ENCODE results near the gene KRTAP10-5.

The KRTAP10-5 gene

DNA sequence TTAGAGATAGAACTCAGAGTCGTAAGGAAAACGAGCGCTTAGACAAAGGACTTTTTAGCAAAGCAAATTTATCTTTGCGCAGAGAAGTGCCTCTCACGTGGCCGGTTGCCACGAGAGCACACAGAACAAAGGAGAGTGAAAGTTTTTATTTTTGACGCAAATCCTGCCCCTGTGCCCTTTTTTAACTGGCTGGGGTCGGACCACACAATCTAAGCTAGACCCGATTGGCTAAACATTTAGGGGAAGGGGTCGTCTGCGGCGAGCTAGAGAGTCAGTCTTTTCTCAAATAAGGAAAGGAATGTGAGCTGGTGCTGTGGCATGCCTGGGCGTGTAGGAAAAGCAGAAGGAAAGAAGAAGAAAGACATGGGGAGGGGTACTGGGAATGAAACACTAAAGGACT, 31.5 kb downstream of the KRTAP10-5 start:
- no peak for TF ChIP-seq CTCF (conservative IDR thresholded peaks at IDR 0.05; ENCODE audit: low read length)
- H3K4me3 ChIP-seq (ENCODE audit: low read length), result no peak overlapping the region

GRCh38 chr21:44548381-44548780, 32.0 kb downstream of the KRTAP10-5 start:
- no peak overlapping the region for H3K4me3 ChIP-seq (ENCODE audit: low read length)
- no peak for TF ChIP-seq CTCF (conservative IDR thresholded peaks at IDR 0.05; ENCODE audit: low read length)
- no peak for DNase-seq (ENCODE audit: low read depth)

More for the DNA sequence above, 31.5 kb downstream of the KRTAP10-5 start:
- no peak for DNase-seq (ENCODE audit: low read depth)

DNA sequence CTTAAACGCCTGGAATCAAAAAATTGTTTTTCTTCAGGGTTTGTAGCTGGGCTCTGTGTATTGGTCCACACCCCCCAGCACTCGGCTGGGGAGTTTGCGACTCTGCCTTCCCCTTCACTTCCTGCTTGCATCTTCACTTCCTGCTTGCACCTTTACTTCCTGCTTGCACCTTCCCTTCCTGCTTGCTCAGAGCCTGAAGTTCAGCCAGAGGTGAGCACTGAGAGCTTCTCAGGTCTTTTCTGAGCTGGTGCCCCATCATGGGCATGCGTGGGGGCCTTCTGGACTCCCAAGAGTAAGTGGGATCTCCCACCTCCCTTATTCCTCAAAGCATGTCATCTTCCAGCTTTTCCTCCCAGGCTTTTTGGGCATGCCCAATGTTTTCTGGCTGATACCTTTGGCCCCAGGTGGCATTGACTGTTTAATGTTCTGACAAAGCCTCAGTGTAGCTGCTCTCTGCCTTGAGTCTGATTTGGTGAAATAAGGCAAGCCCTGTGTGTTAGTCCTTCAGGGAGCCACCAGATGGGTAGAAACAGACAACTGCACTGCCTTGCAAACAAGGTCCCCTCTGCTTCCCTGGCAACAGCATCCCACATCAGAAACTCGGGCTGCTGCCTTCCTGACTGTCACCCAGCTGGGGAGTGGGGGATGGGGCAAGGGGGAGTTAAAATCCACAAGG, 32.6 kb downstream of the KRTAP10-5 start:
- no peak for TF ChIP-seq CTCF (conservative IDR thresholded peaks at IDR 0.05; ENCODE audit: low read length)
- DNase-seq (ENCODE audit: low read depth), result no peak
- H3K4me3 ChIP-seq (ENCODE audit: low read length), result no peak overlapping the region

GRCh38 chr21:44544566-44544965, 35.8 kb downstream of the KRTAP10-5 start:
- TF ChIP-seq CTCF (conservative IDR thresholded peaks at IDR 0.05; ENCODE audit: low read length), result no peak

GRCh38 chr21:44542716-44543115, 37.7 kb downstream of the KRTAP10-5 start:
- TF ChIP-seq CTCF (conservative IDR thresholded peaks at IDR 0.05; ENCODE audit: low read length), result no peak
- no peak overlapping the region for H3K4me3 ChIP-seq (ENCODE audit: low read length)
- no peak for DNase-seq (ENCODE audit: low read depth)

More at GRCh38 chr21:44544566-44544965, 35.8 kb downstream of the KRTAP10-5 start:
- DNase-seq (ENCODE audit: low read depth), result no peak
- no peak overlapping the region for H3K4me3 ChIP-seq (ENCODE audit: low read length)

DNA sequence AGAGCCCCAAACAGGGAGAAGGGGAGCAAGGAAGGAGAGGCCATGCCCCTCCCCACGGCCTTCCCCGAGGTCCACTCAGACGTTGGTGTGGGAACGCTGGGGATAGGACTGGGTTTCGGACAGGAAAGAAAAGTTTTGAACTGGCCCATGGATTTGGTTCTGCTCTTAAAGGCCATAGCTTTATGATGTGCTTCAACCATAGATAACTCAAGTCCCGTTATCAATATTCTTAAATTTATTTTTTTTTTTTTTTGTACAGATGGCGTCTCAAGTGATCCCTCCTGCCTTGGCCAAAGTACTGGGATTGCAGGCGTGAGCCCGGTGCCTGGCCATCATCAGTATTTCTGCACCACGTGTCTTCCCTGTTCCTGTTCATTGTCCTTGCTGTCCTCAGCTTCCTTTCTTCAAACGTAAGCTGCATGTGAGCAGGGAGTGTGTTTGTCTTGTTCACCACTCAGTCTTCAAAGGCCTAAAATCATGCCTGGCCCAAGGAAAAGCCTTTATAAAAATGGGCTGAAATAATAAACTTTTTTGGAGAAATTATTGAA, 39.6 kb downstream of the KRTAP10-5 start:
- no peak for TF ChIP-seq CTCF (conservative IDR thresholded peaks at IDR 0.05; ENCODE audit: low read length)
- no peak overlapping the region for H3K4me3 ChIP-seq (ENCODE audit: low read length)
- no peak for DNase-seq (ENCODE audit: low read depth)

- no peak within 1 kb of the TSS for H3K4me3 ChIP-seq (ENCODE audit: low read length)
- TF ChIP-seq CTCF (conservative IDR thresholded peaks at IDR 0.05; ENCODE audit: low read length), result no peak
- DNase-seq (ENCODE audit: low read depth), result no peak
Measured at GRCh38 chr21:44539991-44540666, 40.3 kb downstream of the KRTAP10-5 start, which contains the start of gene KRTAP10-1. TSS of gene KRTAP10-1 (minus strand) at chr21:44540195. CDS start at chr21:44540150, 45 bp downstream.
